Measurements from ENCODE around the gene CASTOR1.

- TF ChIP-seq CTCF (IDR thresholded peaks at IDR 0.05): no peak
- no peak for TF ChIP-seq POLR2A (IDR thresholded peaks at IDR 0.05)
Observed at GRCh38 chr22:30294830-30295229, 5.5 kb upstream of the CASTOR1 start.

Data from upper lobe of left lung (tissue), 4 donors.